Testis (tissue), 2 donors: ENCODE data around the gene CPXM1.

ENCODE experiments used
- CTCF ChIP-seq, 3 experiments: fragments of 450-650 bp in 2 of 3; fragments of 200-600 bp in 1 of 3; sonication (generic) in 1 of 3; IDR thresholded peaks; one replicate each; pipeline ENCODE4 v1.5.1; 2016 to 2019; ENCODE audit warnings: antibody characterized with exemption in 3 of 3, mild to moderate bottlenecking in 2 of 3, moderate library complexity in 1 of 3
- POLR2A ChIP-seq: fragments of 450-650 bp; IDR thresholded peaks from one replicate; pipeline ENCODE4 v1.6.1; 2017; ENCODE audit warnings: antibody characterized with exemption, mild to moderate bottlenecking, moderate library complexity

GRCh38 chr20:2780948-2781347 lies 19.5 kb downstream of the CPXM1 start:
- TF ChIP-seq CTCF (IDR thresholded peaks at IDR 0.05) (no peak), POLR2A (no peak)
